Natural killer cell (primary cell): ENCODE measurements around the gene COPS6. TPM values are rescaled to one million over a fixed set of nuclear protein-coding genes. Genes with fewer than 3 reads are reported as not detected.

Source experiments
- ATAC-seq, 3 donors: fragments of 150-1000 bp in 2 of 3; fragments of 200-7000 bp in 1 of 3; cut with Tn5 transposase; 1 replicate in 1 of 3; 2 replicates in 2 of 3; pipeline ENCODE4 v1.10.0; 2021; ENCODE audit warnings: mild to moderate bottlenecking in 2 of 3, moderate library complexity in 2 of 3
- DNase-seq, 2 donors: peaks; one replicate each; pipeline versions ENCODE4 v3.0.0 to v3.0.0-alpha.2; 2013 to 2021; ENCODE audit warnings: mixed read lengths in 1 of 2
- H3K27ac ChIP-seq: one replicate; pipeline ENCODE4 v1.5.1; 2013; ENCODE audit warnings: mild to moderate bottlenecking, low read length
- H3K27me3 ChIP-seq: one replicate; pipeline ENCODE4 v1.6.1; 2013; ENCODE audit warnings: low read length; ENCODE audit not compliant: control insufficient read depth, insufficient read depth
- H3K36me3 ChIP-seq: one replicate; pipeline ENCODE4 v1.6.1; 2013; ENCODE audit warnings: low read length; ENCODE audit not compliant: control insufficient read depth, insufficient read depth
- H3K4me1 ChIP-seq: one replicate; pipeline ENCODE4 v1.6.1; 2013; ENCODE audit warnings: low read length; ENCODE audit not compliant: control insufficient read depth, insufficient read depth
- H3K4me3 ChIP-seq: one replicate; pipeline ENCODE4 v1.5.1; 2013; ENCODE audit warnings: low read length
- H3K9me3 ChIP-seq: one replicate; pipeline ENCODE4 v1.6.1; 2013; ENCODE audit warnings: low read length; ENCODE audit not compliant: control insufficient read depth, insufficient read depth
- H3K27ac Mint-ChIP-seq, 2 donors: one replicate each; pipeline ENCODE4 v1.8.0; 2022; ENCODE audit warnings: mild to moderate bottlenecking in 2 of 2, mixed read lengths in 2 of 2, moderate library complexity in 1 of 2
- H3K27me3 Mint-ChIP-seq, 2 donors: one replicate each; pipeline ENCODE4 v1.8.0; 2022; ENCODE audit warnings: low read depth in 2 of 2, mixed read lengths in 2 of 2
- H3K36me3 Mint-ChIP-seq: one replicate; pipeline ENCODE4 v1.8.0; 2022; ENCODE audit warnings: mixed read lengths
- H3K4me1 Mint-ChIP-seq, 2 donors: one replicate each; pipeline ENCODE4 v1.8.0; 2022; ENCODE audit warnings: mixed read lengths in 2 of 2
- H3K4me3 Mint-ChIP-seq: one replicate; pipeline ENCODE4 v1.8.0; 2022; ENCODE audit warnings: mild to moderate bottlenecking, moderate library complexity, mixed read lengths
- H3K9me3 Mint-ChIP-seq, 2 donors: one replicate each; pipeline ENCODE4 v1.8.0; 2022; ENCODE audit warnings: mixed read lengths in 2 of 2
- WGBS: methylation state at CpG from one replicate; pipeline ENCODE4 v1.1.7; 2013; ENCODE audit warnings: missing lambda C conversion rate; ENCODE audit not compliant: insufficient coverage; 5-methylcytosine and 5-hydroxymethylcytosine counted together
- intact Hi-C: fragments of 100-400 bp; cut with micrococcal nuclease; formaldehyde crosslinking; loops from one replicate; pipeline ENCODE4 v1.14.2; 2022
- total RNA-seq, 4 donors: library from RNA; stranded (reverse); fragments of 120-200 nt in 1 of 4; gene quantifications; one replicate each; pipeline versions ENCODE4 v1.2.3 to v1.2.4, GENCODE V29; 2013 to 2022
- TF ChIP-seq, protein P1 (sequence below): fragments of 200-600 bp; IDR thresholded peaks from one replicate; pipeline ENCODE4 v1.8.0; 2022; ENCODE audit warnings: antibody characterized with exemption

Gene COPS6
- total RNA-seq, 3 donors from 2014 or later (not counting 1 experiment from before 2014, with no cell fraction given), result 79.0 to 94.6 (median 84.4) TPM

DNA sequence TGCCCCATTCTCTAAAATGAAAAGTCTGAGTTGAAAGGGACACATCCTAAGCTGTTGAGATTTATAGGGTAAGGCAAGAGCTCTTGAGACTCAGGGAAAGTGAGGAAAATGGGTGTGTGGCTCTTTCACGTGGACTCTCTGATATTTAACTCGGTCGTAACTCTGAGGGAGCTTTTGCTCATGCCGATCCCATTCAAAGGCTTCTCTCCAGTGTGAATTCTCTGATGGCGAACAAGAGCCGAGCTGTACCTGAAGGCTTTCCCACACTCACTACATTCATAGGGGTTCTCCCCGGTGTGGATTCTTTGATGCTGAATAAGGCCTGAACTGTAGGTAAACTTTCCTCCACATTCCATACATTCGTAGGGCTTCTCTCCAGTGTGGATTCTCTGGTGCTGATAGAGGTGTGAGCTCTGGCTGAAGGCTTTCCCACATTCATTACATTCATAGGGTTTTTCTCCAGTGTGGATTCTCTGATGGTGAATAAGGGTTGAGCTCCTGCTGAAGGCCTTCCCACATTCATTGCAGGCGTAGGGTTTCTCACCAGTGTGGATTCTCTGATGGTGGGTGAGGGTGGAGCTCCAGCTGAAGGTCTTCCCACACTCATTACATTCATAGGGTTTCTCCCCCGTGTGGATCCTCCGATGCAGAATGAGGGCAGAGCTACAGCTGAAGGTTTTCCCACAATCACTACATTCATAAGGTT lies 17.6 kb upstream of the COPS6 start:
- H3K4me1 Mint-ChIP-seq, result peaks cover 0 to 7% of the 10 kb centered on the region in 2 donors
- Histone ChIP-seq H3K27ac (no peak overlapping the region), H3K36me3 (peaks cover 58% of the 10 kb centered on the region), H3K27me3 (no peaks in the 10 kb centered on the region), H3K4me1 (no peaks in the 10 kb centered on the region), H3K4me3 (no peak overlapping the region), H3K9me3 (peaks cover 34% of the 10 kb centered on the region)
- DNase-seq (no peak), ATAC-seq (no peak)
- H3K27me3 Mint-ChIP-seq, result no peaks in the 10 kb centered on the region
- WGBS, result 96% methylated on average over 6 of the region's 11 CpGs
- no peak overlapping the region for H3K27ac Mint-ChIP-seq
- peaks cover 4 to 11% of the 10 kb centered on the region in 2 donors for H3K9me3 Mint-ChIP-seq
- intact Hi-C loops, result no loop called here
- no peak overlapping the region for H3K4me3 Mint-ChIP-seq
- peaks cover 29% of the 10 kb centered on the region for H3K36me3 Mint-ChIP-seq
- TF ChIP-seq, protein P1, sequence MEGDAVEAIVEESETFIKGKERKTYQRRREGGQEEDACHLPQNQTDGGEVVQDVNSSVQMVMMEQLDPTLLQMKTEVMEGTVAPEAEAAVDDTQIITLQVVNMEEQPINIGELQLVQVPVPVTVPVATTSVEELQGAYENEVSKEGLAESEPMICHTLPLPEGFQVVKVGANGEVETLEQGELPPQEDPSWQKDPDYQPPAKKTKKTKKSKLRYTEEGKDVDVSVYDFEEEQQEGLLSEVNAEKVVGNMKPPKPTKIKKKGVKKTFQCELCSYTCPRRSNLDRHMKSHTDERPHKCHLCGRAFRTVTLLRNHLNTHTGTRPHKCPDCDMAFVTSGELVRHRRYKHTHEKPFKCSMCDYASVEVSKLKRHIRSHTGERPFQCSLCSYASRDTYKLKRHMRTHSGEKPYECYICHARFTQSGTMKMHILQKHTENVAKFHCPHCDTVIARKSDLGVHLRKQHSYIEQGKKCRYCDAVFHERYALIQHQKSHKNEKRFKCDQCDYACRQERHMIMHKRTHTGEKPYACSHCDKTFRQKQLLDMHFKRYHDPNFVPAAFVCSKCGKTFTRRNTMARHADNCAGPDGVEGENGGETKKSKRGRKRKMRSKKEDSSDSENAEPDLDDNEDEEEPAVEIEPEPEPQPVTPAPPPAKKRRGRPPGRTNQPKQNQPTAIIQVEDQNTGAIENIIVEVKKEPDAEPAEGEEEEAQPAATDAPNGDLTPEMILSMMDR, result no peak

DNA sequence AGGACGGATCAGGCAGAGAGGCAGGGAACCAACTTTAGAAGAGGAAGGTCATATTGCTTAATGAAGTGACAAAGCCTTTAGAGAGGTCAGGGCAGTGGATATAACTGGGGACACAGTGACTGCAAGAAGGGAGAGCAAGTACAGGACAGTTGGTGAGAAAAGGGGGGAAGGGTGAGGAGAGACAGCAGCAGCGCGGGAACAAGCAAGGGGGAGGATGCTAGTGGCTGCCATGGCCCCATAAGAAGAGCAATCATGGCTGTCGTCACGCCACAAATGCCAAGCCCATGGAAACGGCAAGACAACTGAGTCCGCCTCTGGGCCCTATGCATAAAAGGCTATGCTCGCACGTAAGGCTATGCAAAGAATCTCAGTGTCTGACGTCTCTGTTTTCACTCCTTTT lies 16.3 kb upstream of the COPS6 start:
- intact Hi-C loops, result no loop called here
- 98% methylated on average over 10 of the region's 10 CpGs for WGBS
- Histone ChIP-seq H3K9me3 (peaks cover 34% of the 10 kb centered on the region), H3K36me3 (peaks cover 66% of the 10 kb centered on the region), H3K27me3 (no peaks in the 10 kb centered on the region), H3K4me3 (no peak overlapping the region), H3K4me1 (no peaks in the 10 kb centered on the region), H3K27ac (no peak overlapping the region)
- Mint-ChIP-seq H3K27ac (no peak overlapping the region), H3K4me1 (peaks cover 0 to 8% of the 10 kb centered on the region in 2 donors), H3K27me3 (no peaks in the 10 kb centered on the region), H3K4me3 (no peak overlapping the region), H3K36me3 (peaks cover 29% of the 10 kb centered on the region), H3K9me3 (peaks cover 4 to 11% of the 10 kb centered on the region in 2 donors)
- ATAC-seq, result no peak
- DNase-seq, result no peak
- TF ChIP-seq, protein P1, result no peak

DNA sequence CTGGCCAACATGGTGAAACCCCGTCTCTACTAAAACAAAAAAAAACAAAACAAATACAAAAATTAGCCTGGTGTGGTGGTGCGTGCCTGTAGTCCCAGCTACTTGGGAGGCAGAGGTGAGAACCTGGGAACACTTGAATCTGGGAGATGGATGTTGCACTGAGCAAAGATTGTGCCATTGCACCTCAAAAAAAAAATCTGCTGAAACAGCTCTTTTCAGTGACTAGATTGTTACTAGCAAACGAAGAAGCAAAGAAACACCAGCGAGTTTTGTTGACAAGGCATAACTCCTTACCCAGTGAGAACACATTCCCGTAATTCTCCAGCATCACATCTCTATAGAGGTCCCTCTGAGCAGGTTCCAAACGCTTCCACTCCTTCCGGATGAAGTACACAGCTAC lies 13.9 kb upstream of the COPS6 start:
- DNase-seq (no peak), ATAC-seq (no peak)
- 97% methylated on average over 6 of the region's 7 CpGs for WGBS
- Histone ChIP-seq H3K27ac (no peak overlapping the region), H3K4me1 (no peaks in the 10 kb centered on the region), H3K36me3 (peaks cover 66% of the 10 kb centered on the region), H3K27me3 (no peaks in the 10 kb centered on the region), H3K4me3 (no peak overlapping the region), H3K9me3 (peaks cover 33% of the 10 kb centered on the region)
- Mint-ChIP-seq H3K36me3 (peaks cover 29% of the 10 kb centered on the region), H3K27ac (no peak overlapping the region), H3K27me3 (no peaks in the 10 kb centered on the region), H3K4me1 (peaks cover 0 to 16% of the 10 kb centered on the region in 2 donors), H3K9me3 (peaks cover 4 to 11% of the 10 kb centered on the region in 2 donors), H3K4me3 (no peak overlapping the region)
- intact Hi-C loops, result no loop called here
- TF ChIP-seq, protein P1, result no peak

DNA sequence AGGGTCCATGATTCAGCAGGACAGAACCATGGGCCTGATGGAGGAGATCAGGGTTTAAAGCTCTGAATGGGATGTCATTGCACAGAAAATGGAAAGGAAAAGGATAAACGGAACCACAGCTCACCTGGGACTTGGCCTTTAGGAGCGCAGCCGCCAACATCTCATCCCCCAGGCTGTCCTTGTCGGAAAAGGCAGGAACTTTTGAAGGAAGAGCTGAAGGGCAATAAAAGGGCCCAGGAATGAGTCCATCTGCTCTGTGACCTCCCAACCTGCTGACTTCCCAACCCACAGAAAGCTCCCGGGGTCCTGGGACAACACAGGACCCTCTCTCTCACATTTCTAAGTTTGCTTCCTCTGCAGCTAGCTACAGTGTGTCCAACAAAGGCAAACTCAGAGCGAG lies 13.4 kb upstream of the COPS6 start:
- DNase-seq (no peak), ATAC-seq (no peak)
- H3K9me3 ChIP-seq, result peaks cover 27% of the 10 kb centered on the region
- no peak overlapping the region for H3K4me3 ChIP-seq
- Mint-ChIP-seq H3K27me3 (no peaks in the 10 kb centered on the region), H3K9me3 (peaks cover 4 to 11% of the 10 kb centered on the region in 2 donors), H3K4me1 (peaks cover 5 to 22% of the 10 kb centered on the region in 2 donors), H3K36me3 (peaks cover 26% of the 10 kb centered on the region), H3K4me3 (no peak overlapping the region), H3K27ac (peak overlapping the region in 1 of 2 donors; percentile 21)
- H3K36me3 ChIP-seq, result peaks cover 60% of the 10 kb centered on the region
- intact Hi-C loops, result no loop called here
- TF ChIP-seq, protein P1, result no peak
- H3K4me1 ChIP-seq, result peaks cover 5% of the 10 kb centered on the region
- 98% methylated on average over 6 of the region's 6 CpGs for WGBS
- no peak overlapping the region for H3K27ac ChIP-seq
- H3K27me3 ChIP-seq, result no peaks in the 10 kb centered on the region
